Keratinocyte (primary cell): ENCODE data around the gene MVB12A. TPM values are rescaled to one million over a fixed set of nuclear protein-coding genes. Genes with fewer than 3 reads are reported as not detected.

Experiments
- DNase-seq: peaks from one replicate; pipeline ENCODE4 v3.0.0-alpha.2; 2011; ENCODE audit warnings: low read depth, missing footprints, low spot score
- FAIRE-seq: peaks from 2 replicates; lab custom pipeline; 2011; peaks lifted over from hg19 to GRCh38; lab: Jason Lieb, UNC
- H2AFZ ChIP-seq: 2 replicates; pipeline ENCODE4 v1.6.0; 2012; ENCODE audit warnings: low read length, control low read depth, inconsistent platforms; ENCODE audit not compliant: control insufficient read depth
- H3K27ac ChIP-seq: 2 replicates; pipeline ENCODE4 v1.5.1; 2011; ENCODE audit warnings: low read length; ENCODE audit not compliant: control insufficient read depth, insufficient read depth
- H3K27me3 ChIP-seq: 3 replicates; pipeline ENCODE4 v1.6.0; 2011; ENCODE audit warnings: low read length; ENCODE audit not compliant: control insufficient read depth, insufficient read depth; ENCODE audit errors: extremely low read depth
- H3K36me3 ChIP-seq, 2 experiments: 2 replicates in 1 of 2; 3 replicates in 1 of 2; pipeline ENCODE4 v1.5.1; 2011; ENCODE audit warnings: low read length in 2 of 2, mild to moderate bottlenecking in 1 of 2; ENCODE audit not compliant: control insufficient read depth in 2 of 2, insufficient read depth in 2 of 2; ENCODE audit errors: extremely low read depth in 1 of 2
- H3K4me1 ChIP-seq: 3 replicates; pipeline ENCODE4 v1.5.1; 2011; ENCODE audit warnings: low read length; ENCODE audit not compliant: control insufficient read depth, insufficient read depth; ENCODE audit errors: extremely low read depth
- H3K4me2 ChIP-seq: 3 replicates; pipeline ENCODE4 v1.6.0; 2011; ENCODE audit warnings: low read depth, low read length; ENCODE audit not compliant: control insufficient read depth, insufficient read depth; ENCODE audit errors: extremely low read depth
- H3K4me3 ChIP-seq, 3 experiments: fragments of 200-600 bp in 1 of 3; sonication (generic) in 1 of 3; 2 replicates in 2 of 3; 3 replicates in 1 of 3; pipeline ENCODE4 v1.5.1; 2011 to 2016; ENCODE audit warnings: low read length in 3 of 3, mild to moderate bottlenecking in 3 of 3, control low read depth in 2 of 3, inconsistent platforms in 1 of 3, low read depth in 1 of 3, mixed read lengths in 1 of 3, mixed run types in 1 of 3, moderate library complexity in 1 of 3; ENCODE audit not compliant: control insufficient read depth in 2 of 3, insufficient read depth in 2 of 3; ENCODE audit errors: extremely low read depth in 1 of 3
- H3K79me2 ChIP-seq: 2 replicates; pipeline ENCODE4 v1.6.0; 2012; ENCODE audit warnings: low read length; ENCODE audit not compliant: control insufficient read depth, insufficient read depth
- H3K9ac ChIP-seq: 3 replicates; pipeline ENCODE4 v1.6.0; 2011; ENCODE audit warnings: low read length; ENCODE audit not compliant: control insufficient read depth, insufficient read depth; ENCODE audit errors: extremely low read depth
- H3K9me1 ChIP-seq: 3 replicates; pipeline ENCODE4 v1.6.0; 2011; ENCODE audit warnings: low read length; ENCODE audit not compliant: control insufficient read depth, insufficient read depth; ENCODE audit errors: extremely low read depth
- H3K9me3 ChIP-seq: 2 replicates; pipeline ENCODE4 v1.5.1; 2012; ENCODE audit warnings: low read depth, low read length; ENCODE audit not compliant: control insufficient read depth
- H4K20me1 ChIP-seq: 3 replicates; pipeline ENCODE4 v1.6.0; 2011; ENCODE audit warnings: low read length; ENCODE audit not compliant: control insufficient read depth, insufficient read depth; ENCODE audit errors: extremely low read depth
- CTCF ChIP-seq, 3 experiments: IDR thresholded peaks in 1 of 3; conservative IDR thresholded peaks in 1 of 3; optimal IDR thresholded peaks in 1 of 3; 2 replicates in 2 of 3; 3 replicates in 1 of 3; pipeline versions ENCODE3 to v1.5.1; 2011; ENCODE audit warnings: low read length in 3 of 3, mild to moderate bottlenecking in 3 of 3, moderate library complexity in 2 of 3, control low read depth in 1 of 3, inconsistent platforms in 1 of 3; ENCODE audit not compliant: insufficient read depth in 2 of 3; ENCODE audit errors: extremely low read depth in 1 of 3
- EZH2 ChIP-seq: IDR thresholded peaks from one replicate; pipeline ENCODE4 v1.6.1; 2012; ENCODE audit warnings: inconsistent platforms, mild to moderate bottlenecking, low read length, moderate library complexity
- dilution Hi-C: fragments of 300-500 bp; cut with MboI; formaldehyde crosslinking; loops from one replicate; pipeline ENCODE4 v1.7.0; 2020; ENCODE audit warnings: low sequenced_read_pairs; ENCODE audit not compliant: extremely low pct_ligation_motif_present
- polyA plus RNA-seq, 5 experiments: library from polyadenylated mRNA; depleted of rRNA in 3 of 5; stranded (reverse) in 3 of 5; stranded (forward) in 1 of 5; unstranded in 1 of 5; fragments of >200 nt; gene quantifications; 1 replicate in 1 of 5; 2 replicates in 3 of 5; 3 replicates in 1 of 5; pipeline versions ENCODE4 v1.2.1 to v1.2.3, GENCODE V29; 2011 to 2012; ENCODE audit warnings: missing spikeins in 2 of 5, low read depth in 1 of 5, low replicate concordance in 1 of 5

MVB12A gene
- polyA plus RNA-seq, 1 donor (not counting 4 experiments of a cell fraction or from before 2014, with no cell fraction given) = 23.3 TPM

- dilution Hi-C loops = no loop called here
- Histone ChIP-seq H3K9ac (no peak overlapping the region), H4K20me1 (no peaks in the 10 kb centered on the region), H3K36me3 (no peaks in the 10 kb centered on the region), H3K4me2 (no peak overlapping the region), H3K4me3 (no peak overlapping the region), H3K27ac (no peak overlapping the region), H3K27me3 (no peaks in the 10 kb centered on the region), H3K9me3 (no peaks in the 10 kb centered on the region), H3K79me2 (no peaks in the 10 kb centered on the region), H3K4me1 (no peaks in the 10 kb centered on the region), H2AFZ (no peak overlapping the region), H3K9me1 (no peaks in the 10 kb centered on the region)
- FAIRE-seq (no peak), DNase-seq (no peak)
- TF ChIP-seq CTCF (optimal IDR thresholded peaks at IDR 0.05 in 1 of 3, IDR thresholded peaks at IDR 0.05 in 1 of 3, conservative IDR thresholded peaks at IDR 0.05 in 1 of 3; ENCODE audit: extremely low read depth in 1 of 3, insufficient read depth in 2 of 3, low read length in 3 of 3) = no peak
- TF ChIP-seq EZH2 = no peak
Observed at GRCh38 chr19:17380426-17381138, 39.3 kb upstream of the MVB12A start.

GRCh38 chr19:17385878-17386611 is 33.8 kb upstream of the MVB12A start:
- Histone ChIP-seq H3K27me3 (peaks cover 4% of the 10 kb centered on the region), H4K20me1 (no peaks in the 10 kb centered on the region), H3K9me3 (no peaks in the 10 kb centered on the region), H3K79me2 (no peaks in the 10 kb centered on the region), H3K27ac (no peak overlapping the region), H3K9ac (no peak overlapping the region), H3K9me1 (no peaks in the 10 kb centered on the region), H3K36me3 (no peaks in the 10 kb centered on the region), H3K4me1 (peaks cover 3% of the 10 kb centered on the region), H3K4me3 (no peak overlapping the region), H3K4me2 (no peak overlapping the region), H2AFZ (no peak overlapping the region)
- dilution Hi-C loops = no loop called here
- DNase-seq (no peak), FAIRE-seq (no peak)
- no peak for TF ChIP-seq EZH2
- peak; percentile 87 to 98 (median 90) for TF ChIP-seq CTCF (optimal IDR thresholded peaks at IDR 0.05 in 1 of 3, IDR thresholded peaks at IDR 0.05 in 1 of 3, conservative IDR thresholded peaks at IDR 0.05 in 1 of 3; ENCODE audit: extremely low read depth in 1 of 3, insufficient read depth in 2 of 3, low read length in 3 of 3)
